HG03135 (cell line): ENCODE results near the gene TOR1B.

Experiments
- ATAC-seq: cut with Tn5 transposase; IDR thresholded peaks from one replicate; pipeline ENCODE4 v1.9.1; 2021; ENCODE audit warnings: mild to moderate bottlenecking, moderate library complexity; ENCODE audit not compliant: unreplicated experiment

The TOR1B gene

GRCh38 chr9:129839324-129840023 lies 36.5 kb downstream of the TOR1B start:
- ATAC-seq: no peak

- no peak for ATAC-seq
These were observed 37.0 kb downstream of the TOR1B start for GRCh38 chr9:129840034-129840433.

GRCh38 chr9:129841071-129841470 lies 38.1 kb downstream of the TOR1B start:
- ATAC-seq: no peak

GRCh38 chr9:129845373-129845772 lies 42.4 kb downstream of the TOR1B start:
- no peak for ATAC-seq

- ATAC-seq: no peak
These were observed 45.9 kb downstream of the TOR1B start for GRCh38 chr9:129848712-129849441.

- no peak for ATAC-seq
These were observed 46.9 kb downstream of the TOR1B start for GRCh38 chr9:129849901-129850300.

GRCh38 chr9:129850821-129851550 lies 48.0 kb downstream of the TOR1B start:
- no peak for ATAC-seq

- ATAC-seq: no peak
These were observed 48.8 kb downstream of the TOR1B start for GRCh38 chr9:129851821-129852220.

GRCh38 chr9:129852579-129852978 lies 49.6 kb downstream of the TOR1B start:
- ATAC-seq: no peak

- no peak for ATAC-seq
These were observed 50.6 kb downstream of the TOR1B start for GRCh38 chr9:129853614-129854013.

GRCh38 chr9:129854588-129855110 lies 51.7 kb downstream of the TOR1B start:
- no peak for ATAC-seq

GRCh38 chr9:129857207-129857606 lies 54.2 kb downstream of the TOR1B start:
- no peak for ATAC-seq

GRCh38 chr9:129858167-129858962 lies 55.4 kb downstream of the TOR1B start:
- ATAC-seq: no peak
